ENCODE measurements around the gene FPGS. TPM values are rescaled to one million over a fixed set of nuclear protein-coding genes. Genes with fewer than 3 reads are reported as not detected.
A peak's percentile ranks its signal among the peaks of the same experiment; 100 is the strongest.
"Not testable (repeated sequence)": the region's sequence is repeated elsewhere in the genome, so short reads cannot be mapped to it uniquely, and the experiment has no call there.

Gene FPGS
- total and polyA plus RNA-seq, 3 donors from 2014 or later = 37.9 to 105 (median 99.3) TPM

- H3K9me3 ChIP-seq = no peaks in the 10 kb centered on the region
- H3K27me3 ChIP-seq = no peaks in the 10 kb centered on the region
- no peak overlapping the region for H3K4me3 ChIP-seq
- TF ChIP-seq POLR2A (IDR thresholded peaks at IDR 0.05) (no peak), CTCF (IDR thresholded peaks at IDR 0.05) (no peak)
- no peaks in the 10 kb centered on the region for H3K36me3 ChIP-seq (ENCODE audit: low read depth, missing control alignments)
- WGBS, 2 donors = 42 to 46% methylated on average over 13 to 18 of the region's 18 CpGs
- peak overlapping the region; percentile 66 to 85 for H3K27ac ChIP-seq
- peaks cover 61% of the 10 kb centered on the region for H3K4me1 ChIP-seq
- peak; percentile 62 for DNase-seq
- intact Hi-C loops (cut with DNase I; ENCODE audit: low total_unique reads) = no loop called here
These were observed 35.8 kb downstream of the FPGS start for GRCh38 chr9:127838375-127839078.

- no peak for DNase-seq
- no peaks in the 10 kb centered on the region for H3K36me3 ChIP-seq (ENCODE audit: low read depth, missing control alignments)
- intact Hi-C loops (cut with DNase I; ENCODE audit: low total_unique reads) = no loop called here
- no peaks in the 10 kb centered on the region for H3K9me3 ChIP-seq
- peaks cover 51% of the 10 kb centered on the region for H3K4me1 ChIP-seq
- H3K27me3 ChIP-seq = no peaks in the 10 kb centered on the region
- H3K4me3 ChIP-seq = no peak overlapping the region
- TF ChIP-seq POLR2A (IDR thresholded peaks at IDR 0.05) (no peak), CTCF (IDR thresholded peaks at IDR 0.05) (no peak)
- WGBS, 2 donors = 61 to 75% methylated on average over 15 of the region's 15 CpGs
- H3K27ac ChIP-seq = peak overlapping the region; percentile 9 to 85
These were observed 38.6 kb downstream of the FPGS start for GRCh38 chr9:127841087-127841835.

GRCh38 chr9:127844821-127845359 lies 42.2 kb downstream of the FPGS start:
- H3K4me1 ChIP-seq = peaks cover 21% of the 10 kb centered on the region
- intact Hi-C loops (cut with DNase I; ENCODE audit: low total_unique reads) = no loop called here
- TF ChIP-seq CTCF (IDR thresholded peaks at IDR 0.05) = no peak
- H3K9me3 ChIP-seq = no peaks in the 10 kb centered on the region
- WGBS, 2 donors = 33 to 40% methylated on average over 13 to 16 of the region's 16 CpGs
- no peaks in the 10 kb centered on the region for H3K36me3 ChIP-seq (ENCODE audit: low read depth, missing control alignments)
- H3K4me3 ChIP-seq = no peak overlapping the region
- peak overlapping the region; percentile 46 to 93 for H3K27ac ChIP-seq
- H3K27me3 ChIP-seq = no peaks in the 10 kb centered on the region
- no peak for DNase-seq

- H3K4me3 ChIP-seq; H3K36me3 ChIP-seq (ENCODE audit: low read depth, missing control alignments); H3K27me3 ChIP-seq; intact Hi-C loops (cut with DNase I; ENCODE audit: low total_unique reads); DNase-seq; H3K9me3 ChIP-seq: not testable (repeated sequence)
- Histone ChIP-seq H3K27ac (peak overlapping the region; percentile 46 to 93), H3K4me1 (peaks cover 13% of the 10 kb centered on the region)
- WGBS, 2 donors = 80 to 84% methylated on average over 3 to 4 of the region's 4 CpGs
These were observed 42.9 kb downstream of the FPGS start for GRCh38 chr9:127845619-127846018.

GRCh38 chr9:127846443-127847177 lies 43.9 kb downstream of the FPGS start:
- H3K9me3 ChIP-seq = no peaks in the 10 kb centered on the region
- DNase-seq = no peak
- no peak for TF ChIP-seq CTCF (IDR thresholded peaks at IDR 0.05)
- TF ChIP-seq POLR2A (IDR thresholded peaks at IDR 0.05) = no peak
- H3K27me3 ChIP-seq = no peaks in the 10 kb centered on the region
- H3K27ac ChIP-seq = peak overlapping the region; percentile 78 to 93
- 52 to 58% methylated on average over 12 to 18 of the region's 18 CpGs for WGBS, 2 donors
- intact Hi-C loops (cut with DNase I; ENCODE audit: low total_unique reads) = no loop called here
- peaks cover 6% of the 10 kb centered on the region for H3K4me1 ChIP-seq
- H3K36me3 ChIP-seq (ENCODE audit: low read depth, missing control alignments) = no peaks in the 10 kb centered on the region
- H3K4me3 ChIP-seq = peak overlapping the region in 1 of 2 donors; percentile 83

All from testis (tissue), 3 donors.